Right atrium auricular region (tissue), 2 donors: Measurements from ENCODE around the gene CRELD2. TPM values are rescaled to one million over a fixed set of nuclear protein-coding genes. Genes with fewer than 3 reads are reported as not detected.
"Not testable (repeated sequence)": the region's sequence is repeated elsewhere in the genome, so short reads cannot be mapped to it uniquely, and the experiment has no call there.

ENCODE experiments used
- DNase-seq: peaks from one replicate; pipeline ENCODE4 v3.0.0-alpha.2; 2019; ENCODE audit warnings: low spot score
- H3K27ac ChIP-seq, 2 donors: fragments of 200-600 bp; sonication (generic); 1 replicate in 1 of 2; 2 replicates in 1 of 2; pipeline ENCODE4 v1.5.1; 2016 to 2019
- H3K27me3 ChIP-seq, 2 donors: fragments of 200-600 bp; sonication (generic); one replicate each; pipeline versions ENCODE4 v1.5.1 to v1.6.0; 2017 to 2019
- H3K36me3 ChIP-seq: fragments of 200-600 bp; sonication (generic); one replicate; pipeline ENCODE4 v1.5.1; 2016
- H3K4me1 ChIP-seq, 2 donors: fragments of 200-600 bp; sonication (generic); one replicate each; pipeline versions ENCODE4 v1.5.1 to v1.6.0; 2017 to 2019
- H3K4me3 ChIP-seq, 2 donors: fragments of 200-600 bp; sonication (generic); 1 replicate in 1 of 2; 2 replicates in 1 of 2; pipeline ENCODE4 v1.5.1; 2017 to 2019; ENCODE audit warnings: mild to moderate bottlenecking in 1 of 2, moderate library complexity in 1 of 2
- H3K9me3 ChIP-seq, 2 donors: fragments of 200-600 bp; sonication (generic); one replicate each; pipeline ENCODE4 v1.5.1; 2019
- CTCF ChIP-seq, 2 donors: fragments of 200-600 bp; sonication (generic); IDR thresholded peaks; one replicate each; pipeline ENCODE4 v1.5.1; 2019; ENCODE audit warnings: antibody characterized with exemption in 2 of 2
- total RNA-seq, 2 donors: library from RNA; depleted of rRNA; stranded (reverse); fragments of >200 nt; gene quantifications; one replicate each; pipeline ENCODE4 v1.1.0, GENCODE V29; 2016

The CRELD2 gene
- total RNA-seq, 2 donors from 2014 or later: 16.1 to 28.5 TPM

- Histone ChIP-seq H3K27ac (peak overlapping the region; percentile 17 to 39), H3K36me3 (no peaks in the 10 kb centered on the region), H3K4me3 (no peak overlapping the region), H3K27me3 (no peaks in the 10 kb centered on the region), H3K4me1 (peaks cover 0 to 11% of the 10 kb centered on the region in 2 donors), H3K9me3 (no peaks in the 10 kb centered on the region)
- no peak for TF ChIP-seq CTCF (IDR thresholded peaks at IDR 0.05)
- no peak for DNase-seq
These were observed 26.0 kb downstream of the CRELD2 start for GRCh38 chr22:49944399-49944891.

- not testable (repeated sequence) for DNase-seq, H3K9me3 ChIP-seq, H3K27ac ChIP-seq, H3K4me3 ChIP-seq, H3K36me3 ChIP-seq, H3K27me3 ChIP-seq
- H3K4me1 ChIP-seq: peaks cover 0 to 11% of the 10 kb centered on the region in 2 donors
These were observed 26.8 kb downstream of the CRELD2 start for GRCh38 chr22:49945042-49945794.

- Histone ChIP-seq H3K36me3 (no peaks in the 10 kb centered on the region), H3K9me3 (no peaks in the 10 kb centered on the region), H3K4me3 (no peak overlapping the region), H3K4me1 (peaks cover 0 to 15% of the 10 kb centered on the region in 2 donors), H3K27ac (no peak overlapping the region), H3K27me3 (no peaks in the 10 kb centered on the region)
- TF ChIP-seq CTCF (IDR thresholded peaks at IDR 0.05): no peak
- DNase-seq: no peak
These were observed 28.3 kb downstream of the CRELD2 start for GRCh38 chr22:49946612-49947295.

- DNase-seq: no peak
- Histone ChIP-seq H3K4me3 (no peak overlapping the region), H3K4me1 (peaks cover 0 to 20% of the 10 kb centered on the region in 2 donors), H3K36me3 (no peaks in the 10 kb centered on the region), H3K27ac (no peak overlapping the region), H3K9me3 (no peaks in the 10 kb centered on the region), H3K27me3 (no peaks in the 10 kb centered on the region)
- TF ChIP-seq CTCF (IDR thresholded peaks at IDR 0.05): no peak
These were observed 28.8 kb downstream of the CRELD2 start for GRCh38 chr22:49947296-49947622.

- no peaks in the 10 kb centered on the region for H3K9me3 ChIP-seq
- H3K4me1 ChIP-seq: peaks cover 0 to 29% of the 10 kb centered on the region in 2 donors
- no peak overlapping the region for H3K27ac ChIP-seq
- no peak for TF ChIP-seq CTCF (IDR thresholded peaks at IDR 0.05)
- DNase-seq: no peak
- no peak overlapping the region for H3K4me3 ChIP-seq
- no peaks in the 10 kb centered on the region for H3K36me3 ChIP-seq
- no peaks in the 10 kb centered on the region for H3K27me3 ChIP-seq
These were observed 29.9 kb downstream of the CRELD2 start for GRCh38 chr22:49948116-49948957.
